Omental fat pad (tissue), 4 donors: ENCODE results near the gene CER1. TPM values are rescaled to one million over a fixed set of nuclear protein-coding genes. Genes with fewer than 3 reads are reported as not detected.

Experiments used
- ATAC-seq: fragments of 150-250 bp; one replicate; pipeline ENCODE4 v1.9.1; 2016; ENCODE audit warnings: mild to moderate bottlenecking, moderate library complexity; ENCODE audit not compliant: low FRiP score
- DNase-seq: peaks from one replicate; pipeline ENCODE4 v3.0.0-alpha.2; 2019; ENCODE audit warnings: low spot score
- CTCF ChIP-seq, 3 donors: fragments of 450-650 bp; IDR thresholded peaks; one replicate each; pipeline ENCODE4 v1.5.1; 2016 to 2017; ENCODE audit warnings: antibody characterized with exemption in 3 of 3, mild to moderate bottlenecking in 3 of 3, moderate library complexity in 2 of 3
- total RNA-seq, 4 donors: library from RNA; depleted of rRNA; stranded (reverse); fragments of >200 nt; gene quantifications; one replicate each; pipeline ENCODE4 v1.1.0, GENCODE V29; 2016

Gene CER1, protein sequence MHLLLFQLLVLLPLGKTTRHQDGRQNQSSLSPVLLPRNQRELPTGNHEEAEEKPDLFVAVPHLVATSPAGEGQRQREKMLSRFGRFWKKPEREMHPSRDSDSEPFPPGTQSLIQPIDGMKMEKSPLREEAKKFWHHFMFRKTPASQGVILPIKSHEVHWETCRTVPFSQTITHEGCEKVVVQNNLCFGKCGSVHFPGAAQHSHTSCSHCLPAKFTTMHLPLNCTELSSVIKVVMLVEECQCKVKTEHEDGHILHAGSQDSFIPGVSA
- total RNA-seq = under 1 TPM in 1 of 4 donors, not detected in 3; 0.37 TPM

- no peak for TF ChIP-seq CTCF (IDR thresholded peaks at IDR 0.05)
- ATAC-seq (no peak), DNase-seq (no peak)
These were observed at the start of gene CER1 for GRCh38 chr9:14722391-14723035. TSS of gene CER1 (minus strand) at chr9:14722733. CDS start at chr9:14722672, 61 bp downstream.

DNA sequence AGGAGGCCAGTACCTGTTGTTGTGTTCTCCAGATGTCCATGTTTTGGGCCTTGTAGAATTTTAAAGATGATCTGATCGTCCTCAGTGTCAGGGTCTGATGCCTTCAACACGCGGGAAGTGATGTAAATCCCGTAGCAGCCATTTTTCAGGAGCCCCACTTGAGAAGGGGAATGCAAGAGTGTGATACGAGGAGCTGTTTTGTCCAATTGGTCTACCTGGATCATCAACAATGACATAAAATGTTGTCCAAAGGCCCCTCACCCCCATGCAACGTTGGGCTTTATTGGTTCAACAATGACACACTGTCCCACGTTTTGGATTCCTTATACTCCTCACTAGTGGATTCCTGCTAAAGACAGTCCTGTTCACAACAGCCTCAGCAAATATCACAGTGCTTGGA, 48.1 kb upstream of the CER1 start:
- no peak for DNase-seq
- TF ChIP-seq CTCF (IDR thresholded peaks at IDR 0.05) = no peak
- no peak for ATAC-seq

DNA sequence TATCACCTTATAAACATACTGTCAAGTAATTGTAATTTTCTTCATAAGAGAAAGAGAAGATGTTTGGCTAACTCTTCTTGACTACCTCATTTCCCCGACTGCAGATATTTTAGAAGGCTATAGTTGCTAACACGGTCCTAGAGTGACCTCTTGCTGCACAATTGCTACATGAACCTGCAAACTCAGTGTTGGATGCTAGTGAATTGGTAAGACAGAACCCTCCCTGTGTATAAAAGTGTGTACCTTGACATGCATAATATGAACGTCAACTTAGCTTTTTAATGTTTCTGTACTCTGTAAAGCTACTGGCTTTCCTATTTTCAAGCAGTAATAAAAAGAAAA, 46.7 kb upstream of the CER1 start:
- ATAC-seq (no peak), DNase-seq (no peak)
- no peak for TF ChIP-seq CTCF (IDR thresholded peaks at IDR 0.05)

- no peak for DNase-seq
- peak in 1 of 3 donors; percentile 17 for TF ChIP-seq CTCF (IDR thresholded peaks at IDR 0.05)
- ATAC-seq = no peak
These were observed 46.1 kb upstream of the CER1 start for GRCh38 chr9:14768405-14769229.

- no peak for TF ChIP-seq CTCF (IDR thresholded peaks at IDR 0.05)
- DNase-seq (no peak), ATAC-seq (no peak)
These were observed 43.8 kb upstream of the CER1 start for GRCh38 chr9:14766299-14766698.

- no peak for DNase-seq
- ATAC-seq = no peak
- no peak for TF ChIP-seq CTCF (IDR thresholded peaks at IDR 0.05)
These were observed 39.1 kb upstream of the CER1 start for GRCh38 chr9:14761584-14761983.
